8988T (cell line): ENCODE results near the gene PLB1.
A peak's percentile ranks its signal among the peaks of the same experiment; 100 is the strongest.

ENCODE experiments used
- DNase-seq: peaks from one replicate; pipeline ENCODE4 v3.0.0; 2011

PLB1 gene

DNA sequence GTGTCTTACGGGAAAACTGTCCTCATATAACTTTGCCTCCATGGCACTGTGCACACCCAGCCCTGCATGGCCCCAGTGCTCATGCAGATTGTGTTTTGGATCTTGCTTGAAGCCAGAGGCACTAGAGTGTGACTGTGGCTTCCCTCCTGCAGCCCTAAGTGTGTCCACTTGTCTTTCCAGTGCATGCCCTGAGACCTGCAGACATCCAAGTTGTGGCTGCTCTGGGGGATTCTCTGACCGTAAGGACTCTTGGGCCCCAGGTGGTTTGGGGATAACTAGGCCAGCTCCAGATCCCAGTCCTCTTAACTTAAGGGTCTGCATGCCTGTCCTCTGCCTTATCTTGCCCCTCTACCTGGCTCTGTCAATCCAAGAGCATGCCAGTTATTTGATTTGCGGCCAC lies 96.6 kb downstream of the PLB1 start:
- no peak for DNase-seq

DNA sequence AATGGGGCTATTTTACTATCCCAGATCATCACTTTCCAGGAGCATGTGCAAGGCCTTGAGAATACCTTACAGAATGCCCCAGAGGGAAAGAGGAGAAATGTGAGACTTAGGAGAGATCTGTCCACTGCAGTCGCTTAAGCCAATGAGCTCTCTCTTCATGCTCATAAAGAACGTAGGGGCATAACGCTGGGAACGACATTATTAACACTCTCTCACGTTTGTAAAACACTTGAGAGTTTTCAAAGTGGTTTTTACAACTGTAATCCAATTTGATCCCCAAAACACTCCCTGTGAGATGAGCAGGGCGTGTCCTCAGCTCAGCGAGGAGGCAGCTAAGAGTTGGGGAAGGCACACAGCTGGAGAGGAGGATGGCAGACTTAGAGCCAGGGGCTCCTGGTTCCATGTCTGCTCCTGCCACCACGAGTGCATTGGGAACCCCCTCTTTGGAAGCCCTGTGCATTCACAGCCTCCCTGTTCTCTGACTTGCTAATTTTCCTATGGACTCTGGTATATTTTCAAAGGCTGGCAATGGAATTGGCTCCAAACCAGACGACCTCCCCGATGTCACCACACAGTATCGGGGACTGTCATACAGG lies 97.4 kb downstream of the PLB1 start:
- DNase-seq, result no peak

DNA sequence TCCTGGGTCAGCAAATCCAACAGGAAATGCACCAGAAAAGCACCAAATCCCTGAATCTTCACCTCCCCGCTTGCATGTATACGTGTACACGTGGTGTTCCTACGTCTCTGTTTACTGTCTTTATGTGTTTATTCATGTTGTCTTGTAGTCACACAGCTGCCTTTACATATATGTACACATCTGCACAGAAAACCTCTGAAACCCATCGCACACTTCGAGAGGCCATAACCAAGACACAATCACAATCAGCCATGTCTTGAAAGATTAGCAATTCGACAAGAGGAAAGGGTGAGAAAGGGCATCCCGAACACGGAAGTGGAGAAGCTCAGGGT lies 98.1 kb downstream of the PLB1 start:
- DNase-seq, result no peak

DNA sequence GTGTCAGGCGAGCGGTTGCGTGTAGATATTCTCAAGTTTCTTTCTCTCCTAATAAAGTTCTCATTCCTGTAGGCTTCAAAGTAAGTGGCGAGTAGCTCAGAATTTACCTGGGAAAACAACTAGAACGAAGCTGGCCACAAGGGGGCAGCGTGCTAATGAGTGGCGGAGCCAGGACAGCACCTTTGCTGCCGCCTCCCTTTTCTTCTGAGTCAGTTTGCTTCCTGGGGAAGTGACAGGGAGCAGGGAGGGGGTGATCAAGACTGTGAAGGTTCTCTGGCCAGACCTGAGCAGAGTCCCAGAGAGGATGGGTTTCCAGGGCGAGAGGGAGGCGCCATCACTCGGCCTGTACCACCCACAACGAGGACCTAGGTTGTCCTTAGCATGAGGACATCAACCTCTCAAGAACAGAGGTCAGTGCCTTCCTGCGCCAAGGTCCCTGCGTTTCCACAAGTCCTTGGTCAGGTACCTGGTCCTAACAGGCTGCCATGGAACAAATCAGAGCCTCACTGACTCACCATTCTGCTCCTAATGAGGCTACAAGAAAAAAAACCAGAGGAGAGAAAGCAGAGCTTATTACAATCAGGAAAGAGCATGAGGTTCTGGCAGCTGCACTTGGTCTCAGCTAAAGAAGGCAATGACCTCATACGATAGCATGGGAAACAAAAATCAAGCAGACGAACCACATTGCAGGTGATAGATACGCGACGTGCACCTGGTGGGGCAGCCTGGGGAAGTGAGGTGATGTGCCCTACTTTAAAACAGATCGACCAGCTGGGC lies 98.7 kb downstream of the PLB1 start:
- peak; percentile 72 for DNase-seq

DNA sequence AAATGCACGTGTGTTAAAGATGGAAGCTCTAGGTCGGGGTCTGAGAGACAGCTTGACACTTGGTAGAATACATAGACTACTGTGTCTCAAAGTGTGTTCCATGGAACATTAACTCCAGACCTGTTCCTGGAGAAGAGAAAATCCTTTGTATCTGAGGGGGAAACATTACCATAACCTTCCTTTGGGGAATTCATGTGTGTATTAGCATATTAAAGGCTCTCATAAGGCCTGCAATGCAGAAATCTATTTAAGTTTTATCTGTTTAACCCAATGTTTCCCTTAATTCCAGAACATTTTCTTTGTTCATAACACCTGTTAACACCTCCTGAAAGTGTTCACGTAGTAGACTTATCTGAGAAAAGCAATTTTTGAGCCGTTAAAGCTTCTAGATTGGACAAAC lies 99.5 kb downstream of the PLB1 start:
- no peak for DNase-seq

DNA sequence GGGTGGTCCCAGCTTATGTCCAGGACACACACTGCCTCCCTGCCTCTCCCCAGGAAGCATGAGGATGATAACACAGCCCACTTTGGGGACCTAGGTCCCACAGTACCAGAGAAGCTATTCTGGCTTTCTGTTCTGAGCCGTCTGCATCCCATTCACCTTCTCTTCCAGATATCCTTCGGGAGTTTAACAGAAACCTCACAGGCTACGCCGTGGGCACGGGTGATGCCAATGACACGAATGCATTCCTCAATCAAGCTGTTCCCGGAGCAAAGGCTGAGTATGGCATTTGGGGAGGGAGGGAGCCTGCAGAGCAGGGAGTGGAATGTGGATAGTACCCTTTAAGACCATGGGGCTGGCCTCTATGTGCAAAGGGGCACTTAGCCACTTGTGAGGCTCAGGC lies 102.6 kb downstream of the PLB1 start:
- DNase-seq, result no peak

DNA sequence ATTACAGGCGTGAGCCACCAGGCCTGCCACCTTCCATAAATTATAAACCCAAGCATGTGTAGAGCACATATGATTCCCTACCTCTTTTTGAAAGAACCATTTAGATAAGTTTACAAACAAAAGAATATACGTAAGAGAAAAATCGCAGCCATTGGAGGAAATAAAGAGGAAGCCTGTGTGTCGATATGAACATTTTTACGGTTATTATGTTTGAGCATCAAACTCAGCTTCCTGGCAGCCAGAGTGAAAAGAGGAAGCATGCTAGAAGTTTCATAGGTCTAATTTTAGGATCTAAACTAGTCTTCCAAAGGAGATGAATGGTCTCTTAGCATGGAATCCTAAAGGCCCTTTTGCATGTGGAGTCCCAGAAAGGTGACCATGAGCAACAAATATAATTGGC lies 104.3 kb downstream of the PLB1 start:
- DNase-seq, result no peak

- no peak for DNase-seq
Observed at GRCh38 chr2:28601616-28602015, 105.8 kb downstream of the PLB1 start.

- DNase-seq, result no peak
Observed at GRCh38 chr2:28602136-28602660, 106.3 kb downstream of the PLB1 start.

- no peak for DNase-seq
Observed at GRCh38 chr2:28602751-28603639, 107.1 kb downstream of the PLB1 start.

- DNase-seq, result no peak
Observed at GRCh38 chr2:28603821-28604220, 108.0 kb downstream of the PLB1 start.

DNA sequence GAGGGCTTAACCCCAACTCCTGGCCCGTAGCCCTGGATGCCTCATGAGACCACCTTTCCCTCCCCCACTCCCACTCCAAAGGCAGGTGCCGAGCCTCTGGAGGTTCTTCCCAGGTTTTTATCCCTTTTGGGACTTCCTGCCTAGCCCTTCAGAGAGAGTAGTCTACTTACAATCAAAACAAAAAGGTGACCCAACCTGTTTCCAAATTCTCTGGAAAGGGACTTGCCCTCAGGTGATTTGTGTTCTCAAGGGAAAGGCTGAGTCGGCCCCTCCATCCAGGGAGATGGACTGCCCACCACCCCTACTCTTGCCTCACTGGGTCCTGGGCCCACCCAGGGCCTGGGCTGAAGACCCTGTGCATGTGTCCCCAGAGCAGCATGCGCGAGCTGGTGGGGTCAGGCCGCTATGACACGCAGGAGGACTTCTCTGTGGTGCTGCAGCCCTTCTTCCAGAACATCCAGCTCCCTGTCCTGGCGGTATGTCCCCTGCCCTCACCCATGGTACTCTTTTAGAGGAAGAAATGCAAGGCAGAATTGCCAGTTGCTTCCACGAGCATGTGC lies 108.5 kb downstream of the PLB1 start:
- no peak for DNase-seq

- peak; percentile 61 for DNase-seq
Observed at GRCh38 chr2:28606986-28607441, 111.2 kb downstream of the PLB1 start.

DNA sequence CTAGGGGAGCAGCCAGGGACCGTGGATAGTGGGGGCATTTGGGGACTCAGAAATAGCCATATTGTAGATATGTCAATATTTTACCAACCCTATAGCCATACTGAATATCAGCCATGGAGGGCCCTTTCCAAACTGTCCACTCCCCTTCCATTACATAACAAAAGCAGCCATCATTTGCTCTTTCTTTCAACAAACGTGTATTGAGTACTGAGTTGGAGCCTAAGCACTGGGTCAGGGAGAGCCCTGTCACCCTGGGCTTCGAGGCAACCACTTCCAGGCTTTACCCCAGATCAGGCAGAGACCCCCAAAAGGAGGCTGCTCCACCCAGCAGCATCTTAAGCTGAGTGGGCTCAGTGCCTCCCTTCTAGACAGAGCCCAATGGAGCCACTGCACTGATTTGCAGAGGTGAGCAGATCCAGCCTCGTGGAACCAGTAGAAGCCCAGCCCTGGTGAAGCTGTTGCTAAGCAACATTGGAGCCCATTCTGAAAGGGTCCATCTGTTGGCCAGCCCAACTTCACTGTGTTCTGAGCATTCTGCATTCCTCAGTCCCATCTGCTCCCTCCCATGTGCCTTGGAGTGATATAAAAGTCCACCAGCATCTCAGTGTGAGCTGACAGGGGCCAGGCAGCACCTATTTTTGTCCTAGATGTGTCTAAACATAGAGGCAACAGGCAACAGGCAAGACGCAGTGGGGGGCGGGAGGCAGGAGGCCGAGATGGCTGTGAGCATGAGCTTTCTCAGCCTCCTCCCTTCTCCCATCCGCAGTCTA lies 112.1 kb downstream of the PLB1 start:
- no peak for DNase-seq

DNA sequence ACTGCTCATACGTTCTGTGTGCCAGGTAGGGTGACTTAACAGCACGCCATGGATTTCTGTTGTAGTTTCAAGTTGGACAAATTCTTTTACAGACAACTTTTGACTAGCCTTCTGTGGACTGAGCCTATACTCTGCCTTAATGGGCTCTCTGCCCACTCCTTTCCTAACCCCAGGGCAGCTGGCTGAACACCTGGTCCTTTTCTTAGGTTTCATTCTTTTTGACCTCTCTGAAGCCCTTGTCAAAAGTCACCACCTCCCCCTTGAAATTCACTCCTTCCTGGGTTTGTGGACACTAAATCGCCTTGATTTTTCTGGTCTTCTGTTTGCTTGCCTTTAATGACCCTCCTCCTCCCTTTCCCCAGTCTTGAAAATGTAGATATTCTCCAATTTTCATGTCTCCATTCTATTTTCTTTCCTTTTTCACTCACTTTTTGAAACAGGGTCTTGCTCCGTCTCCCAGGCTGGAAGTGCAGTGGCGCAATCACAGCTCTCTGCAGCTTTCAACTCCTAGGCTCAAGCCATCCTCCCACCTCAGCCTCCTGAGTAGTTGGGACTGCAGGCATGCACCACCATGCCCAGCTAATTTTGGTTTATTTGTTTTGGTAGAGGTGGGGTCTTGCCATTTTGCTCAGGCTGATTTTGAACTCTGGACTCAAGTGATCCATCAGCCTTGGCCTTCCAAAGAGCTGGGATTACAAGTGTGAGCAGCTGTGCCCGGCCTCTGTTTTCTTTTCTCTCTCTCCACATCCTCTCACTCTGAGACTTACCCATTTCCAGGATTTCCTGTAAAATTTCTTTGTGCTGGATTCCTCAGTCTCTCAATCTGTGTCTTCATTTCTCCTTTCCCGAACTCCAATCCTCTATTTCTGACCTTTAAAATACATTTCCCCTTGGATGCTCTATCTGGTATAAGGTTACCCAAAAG lies 112.9 kb downstream of the PLB1 start:
- DNase-seq, result no peak

DNA sequence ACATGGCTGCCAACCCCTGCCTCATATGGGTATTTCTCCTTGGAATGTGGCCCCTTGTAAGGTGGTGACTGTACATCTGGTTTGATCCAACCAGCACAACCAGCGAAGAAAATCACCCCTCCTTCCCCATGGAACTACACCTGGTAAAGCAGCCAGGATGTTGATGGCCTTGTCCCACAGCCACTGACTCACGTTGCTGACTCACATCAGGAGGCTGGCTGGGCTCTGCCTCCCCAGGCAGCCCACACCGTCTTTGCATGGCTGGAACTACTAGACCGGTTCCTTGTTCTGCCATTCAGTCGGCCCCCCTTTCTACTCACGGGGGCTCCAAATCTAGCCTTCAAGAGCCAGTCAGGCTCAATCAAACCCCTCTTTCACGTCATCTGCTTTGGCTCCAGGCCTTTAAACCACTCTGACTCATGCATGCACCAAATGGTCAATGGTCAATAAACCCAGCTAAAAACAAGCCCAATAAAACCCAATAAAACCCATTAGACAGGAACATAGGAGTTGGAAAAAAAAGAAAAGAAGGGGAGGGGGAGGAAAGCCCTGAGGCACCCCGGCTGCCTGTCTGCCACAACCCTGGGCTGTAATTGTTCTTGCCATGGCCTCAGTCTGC lies 114.8 kb downstream of the PLB1 start:
- peak; percentile 92 for DNase-seq

DNA sequence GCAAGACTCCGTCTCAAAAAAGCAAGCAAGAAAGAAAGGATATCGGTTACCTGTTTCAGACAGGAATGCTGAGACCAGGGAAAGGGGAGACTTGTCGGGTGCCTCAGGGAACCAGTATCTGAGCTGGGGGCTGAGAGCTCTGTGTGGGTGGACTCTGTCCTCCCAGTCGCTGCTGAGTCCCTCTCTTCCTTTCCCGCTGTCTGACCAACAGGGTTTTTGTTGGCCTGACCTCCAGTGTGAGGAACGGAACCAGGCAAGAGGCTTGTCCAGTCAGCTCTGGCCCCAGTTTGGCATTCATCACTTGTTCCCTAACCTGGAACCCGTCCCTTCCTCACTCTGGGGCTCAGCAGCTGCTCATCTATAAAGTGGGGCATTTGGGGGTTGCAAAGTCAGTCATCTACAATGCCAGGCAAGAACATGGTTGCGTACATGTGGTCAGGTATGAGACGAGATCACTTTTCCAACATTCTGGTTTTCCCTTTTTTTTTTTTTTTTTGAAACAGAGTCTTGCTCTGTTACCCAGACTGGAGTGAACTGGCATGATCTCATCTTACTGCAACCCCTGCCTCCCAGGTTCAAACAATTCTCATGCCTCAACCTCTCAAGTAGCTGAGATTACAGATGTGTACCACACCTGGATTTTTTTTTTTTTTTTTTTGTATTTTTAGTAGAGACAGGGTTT lies 116.4 kb downstream of the PLB1 start:
- no peak for DNase-seq

DNA sequence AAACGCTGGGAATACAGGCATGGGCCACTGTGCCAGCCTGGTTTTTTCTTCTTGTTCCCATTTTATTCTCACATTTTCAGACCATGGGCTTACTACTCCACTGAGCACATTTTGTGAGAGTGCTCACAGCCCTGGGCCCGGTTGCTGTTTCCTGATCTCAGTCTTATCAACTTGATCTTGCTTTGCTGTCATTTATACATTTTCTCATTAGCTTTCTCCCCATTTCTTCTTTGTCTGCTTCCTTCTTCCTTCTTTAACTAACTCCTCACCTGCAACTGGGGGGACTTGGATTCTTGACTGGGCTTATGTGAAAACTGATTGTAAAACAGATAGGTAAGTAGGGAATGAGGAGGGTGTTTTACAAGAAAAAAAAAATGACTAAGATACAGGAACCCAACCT lies 117.3 kb downstream of the PLB1 start:
- DNase-seq, result no peak

DNA sequence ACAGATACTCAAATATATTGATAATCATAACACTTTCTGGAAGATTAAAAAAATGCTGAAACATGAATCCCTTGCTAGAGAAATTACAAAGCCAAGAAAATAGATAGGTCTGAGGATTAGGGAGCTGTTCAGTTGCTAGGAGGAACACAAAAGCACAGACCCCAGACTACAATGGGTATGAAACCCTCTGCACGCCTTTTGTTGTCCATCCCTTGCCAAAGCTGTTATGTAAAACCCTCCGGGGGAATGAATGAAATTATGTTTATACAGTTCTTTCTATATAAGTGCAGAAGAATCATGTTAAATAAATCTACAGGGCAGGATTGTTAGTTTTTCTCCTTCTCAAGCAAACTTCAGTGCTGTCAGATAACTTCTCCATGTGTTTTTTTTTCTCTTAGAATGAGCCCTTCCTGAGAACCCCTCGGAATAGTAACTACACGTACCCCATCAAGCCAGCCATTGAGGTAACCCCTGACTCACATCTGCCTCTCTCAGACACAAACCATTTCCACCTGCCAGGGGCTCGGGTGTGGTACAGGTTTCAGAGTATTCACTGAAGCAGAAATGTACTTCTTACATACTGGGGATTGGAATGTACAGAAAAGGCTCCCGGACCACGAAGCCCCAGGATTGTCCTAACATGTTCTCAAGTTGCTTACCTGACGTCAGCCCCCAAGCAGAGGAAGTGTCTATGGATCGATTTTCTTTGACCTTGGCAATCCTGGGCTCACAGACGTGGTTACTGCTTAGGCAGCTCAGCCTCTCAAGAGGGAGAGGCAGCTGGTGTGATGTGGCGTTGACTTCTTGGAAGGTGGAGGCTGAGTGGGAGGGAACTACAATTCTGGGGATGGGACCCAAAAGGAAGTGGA lies 118.0 kb downstream of the PLB1 start:
- no peak for DNase-seq
